Activated CD4-positive, alpha-beta T cell treated with anti-CD3 and anti-CD28 coated beads, Interleukin-2, Interleukin-4, amounts not matched to agents 100 ng/mL and 50 ng/mL, durations not matched to agents 16 hours and 8 hours (primary cell): ENCODE results near the gene CES5A.
"Not testable (repeated sequence)": the region's sequence is repeated elsewhere in the genome, so short reads cannot be mapped to it uniquely, and the experiment has no call there.

Experiments
- DNase-seq: peaks from one replicate; pipeline ENCODE4 v3.0.0-alpha.2; 2020; ENCODE audit warnings: low spot score

Gene CES5A

DNA sequence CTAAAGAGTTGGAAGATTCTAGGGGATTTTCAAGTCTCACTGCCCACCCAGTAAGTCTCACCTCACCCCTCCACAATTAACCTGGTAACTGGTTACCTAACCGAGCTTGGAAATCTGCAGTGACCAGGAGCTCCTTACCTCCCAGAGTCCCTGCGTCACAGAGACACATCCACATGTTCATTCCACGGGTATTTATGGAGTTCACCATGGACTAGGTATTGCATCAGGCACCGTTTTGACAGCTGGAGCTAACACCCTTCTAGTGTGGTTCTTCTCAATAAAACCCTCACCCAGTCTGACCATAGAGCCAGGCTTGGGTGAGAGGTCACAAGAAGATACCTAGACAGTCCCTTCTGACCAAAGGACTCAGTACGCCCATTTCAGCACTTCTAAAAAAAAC lies 2.1 kb downstream of the CES5A start:
- DNase-seq: no peak

DNA sequence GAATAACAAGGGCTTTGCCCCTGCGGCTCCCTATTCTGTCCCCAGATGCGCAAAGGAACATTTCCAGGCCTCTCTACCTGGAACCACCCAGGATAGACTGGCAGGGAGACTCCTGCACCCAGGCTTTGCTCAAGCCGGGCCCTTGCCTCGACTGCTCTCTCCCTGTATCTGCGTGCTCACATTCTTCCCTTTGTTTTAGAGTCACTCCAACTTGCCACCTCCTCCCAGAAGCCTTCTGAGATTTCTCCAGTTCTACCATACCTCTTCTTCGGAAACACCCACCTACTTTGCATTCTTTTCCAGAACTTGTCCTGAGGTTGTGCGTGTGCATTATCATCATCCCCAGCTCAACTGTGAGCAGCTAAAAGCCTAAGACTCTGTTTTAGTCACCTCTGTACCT lies 3.0 kb downstream of the CES5A start:
- DNase-seq: no peak

DNA sequence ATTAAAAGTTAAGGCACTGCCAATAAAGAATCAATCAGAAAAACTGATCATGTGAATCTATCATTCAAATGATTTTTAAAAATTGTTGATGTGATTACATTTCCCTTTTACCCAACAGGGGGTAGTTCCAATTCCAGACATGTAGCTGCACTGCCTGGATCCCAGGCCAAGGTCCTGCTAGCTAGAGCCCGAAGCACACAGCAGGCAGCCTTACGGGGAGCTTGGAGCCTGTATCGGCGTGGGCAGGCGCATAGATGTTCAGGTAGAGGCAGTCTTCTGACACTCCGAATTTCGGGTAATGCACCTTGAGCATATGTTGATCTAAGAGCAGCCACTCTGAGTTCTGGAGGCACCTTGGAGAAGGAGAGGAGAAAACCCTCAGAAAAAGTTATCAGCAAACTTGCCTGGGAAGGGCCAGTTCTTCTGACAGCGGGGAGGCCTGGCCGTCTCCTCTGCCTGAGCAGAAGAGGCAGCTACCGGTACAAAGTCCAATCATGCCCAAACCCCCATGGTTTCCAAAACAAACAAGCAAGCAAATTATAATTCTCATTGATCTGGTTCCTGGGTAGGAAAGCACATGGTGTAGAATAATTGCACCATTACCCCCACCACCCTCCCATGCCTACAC lies 3.6 kb downstream of the CES5A start:
- DNase-seq: no peak

DNA sequence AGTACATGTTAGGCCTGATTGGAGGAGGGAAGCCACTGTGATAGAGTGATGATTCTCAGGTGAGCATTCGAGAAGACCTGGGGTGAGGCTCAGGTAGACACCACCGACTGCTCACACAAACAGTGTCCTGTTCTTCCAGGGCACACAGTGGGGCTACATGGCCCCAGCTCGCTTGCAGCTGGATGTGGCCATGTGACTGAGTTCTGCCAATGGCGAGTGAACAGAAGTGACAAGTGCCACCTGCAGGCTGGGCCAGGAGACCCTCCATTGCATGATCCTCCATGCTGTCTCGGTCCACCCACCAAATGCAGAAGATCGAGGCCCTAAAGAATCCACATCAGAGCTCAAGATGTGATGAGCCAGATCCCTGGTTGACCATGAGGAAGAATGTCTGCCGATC lies 6.2 kb downstream of the CES5A start:
- no peak for DNase-seq

DNA sequence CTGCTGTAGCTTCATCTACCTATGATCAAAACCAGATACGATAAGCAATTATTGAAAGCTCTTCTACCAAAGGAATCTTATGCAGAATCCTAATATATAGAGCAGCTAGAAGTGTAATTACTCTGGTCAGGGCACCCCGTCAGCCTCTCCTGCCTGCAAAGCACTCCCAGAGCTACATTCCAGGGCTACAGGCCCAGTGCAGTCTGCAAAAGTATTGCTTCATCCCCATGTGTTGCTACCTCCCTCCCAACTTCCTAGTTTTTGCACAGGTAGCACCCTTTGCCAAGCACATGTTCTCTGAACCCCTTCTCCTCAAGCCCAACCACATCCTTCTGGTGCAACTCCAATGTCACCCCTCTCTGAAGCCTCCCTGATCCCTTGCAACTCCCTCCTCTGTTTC lies 7.0 kb downstream of the CES5A start:
- DNase-seq: no peak

DNA sequence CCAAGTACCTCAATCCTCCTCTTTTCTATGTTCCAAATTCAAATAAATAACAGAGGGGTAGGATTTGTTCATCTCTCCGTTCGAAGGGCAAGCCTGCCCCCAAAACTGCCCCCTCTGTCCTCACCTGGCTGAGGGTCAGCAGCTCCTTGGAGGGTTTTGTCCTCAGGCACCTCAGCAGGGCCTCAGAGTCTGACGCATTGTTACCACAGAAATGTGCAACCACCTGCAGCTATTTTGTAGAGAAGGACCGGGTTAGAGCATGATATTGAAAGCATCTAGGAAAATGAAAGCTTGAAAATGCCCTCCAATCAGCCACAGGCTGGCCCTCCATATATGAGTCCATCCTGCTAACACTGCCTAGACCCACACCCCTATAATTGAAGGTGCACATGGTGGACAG lies 13.9 kb downstream of the CES5A start:
- no peak for DNase-seq

- DNase-seq: not testable (repeated sequence)
These were observed 17.5 kb downstream of the CES5A start for GRCh38 chr16:55857650-55858049.

GRCh38 chr16:55856950-55857349 lies 18.2 kb downstream of the CES5A start:
- DNase-seq: no peak

GRCh38 chr16:55853114-55853513 lies 22.1 kb downstream of the CES5A start:
- DNase-seq: no peak

DNA sequence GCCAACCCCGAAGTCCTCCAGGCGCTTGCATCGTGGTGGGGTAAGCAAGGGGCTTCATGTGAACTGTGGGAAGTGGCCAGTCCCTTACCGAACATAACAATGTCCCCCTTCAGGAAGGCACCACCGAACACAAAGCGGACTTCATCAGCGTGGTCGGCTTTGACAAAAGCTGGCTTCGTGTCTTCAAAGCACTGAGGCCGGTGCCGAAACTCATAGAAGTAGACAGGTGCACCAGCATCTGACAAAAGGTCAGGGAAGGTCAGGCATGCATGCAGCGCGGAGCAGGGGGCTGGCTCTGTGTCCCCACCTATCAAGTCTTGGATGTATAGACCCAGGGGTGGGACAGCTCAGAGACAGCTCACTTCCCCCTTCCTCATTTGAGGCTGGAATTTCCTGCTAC lies 25.6 kb downstream of the CES5A start:
- DNase-seq: no peak

- DNase-seq: no peak
These were observed 28.4 kb downstream of the CES5A start for GRCh38 chr16:55846598-55847346.

- no peak for DNase-seq
These were observed 32.1 kb downstream of the CES5A start for GRCh38 chr16:55843105-55843395.

GRCh38 chr16:55842369-55843104 lies 32.6 kb downstream of the CES5A start:
- peak; percentile 43 for DNase-seq

DNA sequence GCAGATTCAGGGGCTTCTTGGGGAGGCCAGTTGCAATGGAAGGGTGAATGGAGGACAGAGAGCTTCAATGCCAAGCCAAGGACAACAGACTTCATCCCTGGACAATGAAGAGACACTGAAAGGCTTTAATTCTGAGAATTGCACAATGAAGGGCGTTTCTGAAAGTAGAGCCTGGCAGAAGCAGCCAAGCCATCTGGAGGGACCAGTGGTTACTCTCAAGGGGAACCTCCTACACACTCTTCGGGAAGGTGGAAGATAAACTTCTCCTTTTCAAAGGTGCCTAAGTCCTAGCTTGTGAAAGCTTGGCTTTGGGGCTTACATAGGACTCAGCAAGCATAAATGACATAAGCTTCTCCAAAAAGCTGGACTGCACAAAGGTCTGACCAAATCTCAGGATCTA lies 36.1 kb downstream of the CES5A start:
- no peak for DNase-seq

DNA sequence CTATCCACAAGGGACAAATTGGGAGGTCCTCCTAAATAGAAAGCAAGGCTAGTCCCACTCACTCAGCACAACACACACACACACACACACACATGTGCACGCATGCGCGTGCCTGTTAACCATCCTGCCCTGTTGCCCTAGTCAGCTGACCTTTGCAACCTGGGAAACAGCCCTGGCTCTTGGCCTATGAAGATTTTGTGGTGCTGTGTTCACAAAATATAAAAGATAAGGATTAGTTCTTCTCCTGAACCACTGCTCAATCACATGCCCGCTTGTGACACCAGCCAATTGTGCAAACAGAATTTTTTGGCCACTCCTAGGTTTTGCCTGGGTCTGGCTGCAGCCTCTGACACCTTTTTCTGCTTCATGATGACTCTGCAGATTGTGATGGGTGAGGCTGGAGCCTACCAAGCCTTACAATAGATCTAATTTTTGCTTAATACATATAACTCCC lies 39.0 kb downstream of the CES5A start:
- no peak for DNase-seq

DNA sequence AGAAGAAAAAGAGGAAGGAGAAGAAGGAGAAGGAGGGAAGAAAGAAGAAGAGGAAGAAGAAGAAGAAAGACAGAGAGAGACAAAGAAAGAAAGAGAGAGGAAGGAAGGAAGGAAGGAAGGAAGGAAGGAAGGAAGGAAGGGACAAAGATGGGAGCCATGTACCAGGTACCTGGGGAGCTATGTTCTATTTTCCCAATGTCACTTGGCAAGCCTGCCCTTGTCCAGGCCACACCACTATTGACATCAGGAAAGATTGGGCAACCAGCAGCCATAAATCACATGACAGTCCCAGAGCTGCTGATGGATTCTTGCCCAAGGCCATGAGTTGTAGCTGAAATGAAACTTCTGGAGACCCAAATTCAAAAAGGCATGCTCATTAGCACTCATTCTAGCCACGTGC lies 39.6 kb downstream of the CES5A start:
- no peak for DNase-seq

GRCh38 chr16:55835173-55835572 lies 40.0 kb downstream of the CES5A start:
- DNase-seq: not testable (repeated sequence)

DNA sequence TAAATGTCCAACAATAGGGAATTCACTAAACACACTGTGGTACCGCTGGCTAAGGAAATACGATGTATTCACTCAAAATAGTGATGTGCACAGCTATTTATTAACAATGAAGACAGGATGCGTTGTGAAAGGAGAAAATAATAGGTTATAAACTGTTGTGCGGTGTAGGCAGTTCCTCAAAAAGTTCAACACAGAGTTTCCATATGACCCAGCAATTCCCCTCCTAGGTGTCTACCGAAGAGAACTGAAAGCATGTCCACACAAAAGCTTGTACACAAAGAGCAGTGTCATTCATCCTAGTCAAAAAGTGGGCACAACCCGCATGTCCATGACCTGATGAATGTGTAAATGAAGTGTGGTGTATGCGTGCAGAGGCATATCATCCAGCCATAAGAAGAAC lies 41.1 kb downstream of the CES5A start:
- no peak for DNase-seq

DNA sequence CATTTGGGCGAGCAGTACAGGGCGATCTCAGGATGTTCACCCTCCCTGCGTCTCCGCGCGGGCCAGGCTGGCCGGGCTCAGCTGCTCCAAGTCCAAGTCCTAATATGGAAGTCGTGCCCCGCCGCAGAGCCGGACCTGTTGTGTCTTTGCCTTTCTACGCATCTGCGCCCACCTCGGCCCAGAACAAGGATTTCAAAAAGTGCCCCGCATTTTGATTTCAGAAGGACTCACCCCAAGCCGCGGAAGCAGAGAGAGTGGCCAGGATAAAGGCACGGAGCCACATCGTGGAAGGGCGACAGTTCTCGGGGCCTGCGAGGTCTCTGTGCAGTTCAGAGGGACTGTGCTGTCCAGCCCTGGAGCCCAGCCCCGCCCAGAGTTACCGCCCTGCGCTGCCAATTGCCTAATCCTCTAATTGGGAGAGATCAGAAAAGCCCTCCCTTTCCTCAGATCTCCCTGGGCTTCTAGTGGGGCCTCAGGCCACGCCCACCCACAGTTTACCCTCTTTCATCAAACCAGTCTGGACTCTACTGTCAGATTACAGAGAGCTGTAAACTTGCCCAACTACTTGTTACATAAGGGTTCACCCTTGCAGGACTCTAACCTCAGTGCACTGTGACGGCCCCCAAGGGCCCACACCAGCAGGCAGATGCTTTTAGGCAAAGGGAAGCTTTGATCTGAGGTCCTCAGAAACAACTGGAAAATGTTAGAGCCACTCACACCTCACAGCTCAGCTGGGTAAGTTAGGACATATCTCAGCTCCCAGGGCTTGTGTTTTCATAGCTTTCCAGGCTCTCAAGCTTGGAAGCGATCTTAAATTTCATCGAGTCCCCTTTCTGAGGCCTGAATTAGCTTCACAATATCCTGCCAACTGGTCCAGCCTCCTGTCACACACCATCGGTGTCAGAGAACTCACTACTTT lies 42.1 kb downstream of the CES5A start, which contains the start of gene CES1:
TSS of gene CES1 (minus strand) at position 324 of the 919 bp plus-strand sequence. CDS start at position 283, 41 bp downstream.
- DNase-seq: no peak

GRCh38 chr16:55832425-55832772 lies 42.8 kb downstream of the CES5A start:
- DNase-seq: no peak

- no peak for DNase-seq
These were observed 44.4 kb downstream of the CES5A start for GRCh38 chr16:55830658-55831294.

DNA sequence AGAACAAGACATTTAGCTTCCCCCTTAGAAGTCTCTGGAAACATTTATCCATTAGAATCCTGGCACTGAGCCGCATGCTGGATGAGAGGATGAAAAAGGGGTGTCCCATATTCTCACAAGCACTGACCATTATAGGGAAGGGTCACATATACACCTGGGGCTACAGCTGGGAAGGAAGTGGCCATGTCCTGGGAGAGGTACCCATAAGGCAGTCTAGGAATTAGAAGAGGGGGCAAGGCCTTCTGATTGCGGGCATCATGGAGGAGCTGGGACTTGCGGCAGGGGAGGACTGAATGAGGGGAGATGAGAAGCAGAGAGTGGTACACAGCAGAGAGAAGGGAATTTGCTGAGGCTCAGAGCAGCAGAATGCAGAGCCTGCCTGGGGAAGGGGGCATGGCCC lies 45.9 kb downstream of the CES5A start:
- DNase-seq: not testable (repeated sequence)
